WTC11 (cell line): Measurements from ENCODE around the gene SHISAL1.

ENCODE experiments used
- CREB1 ChIP-seq: sonication (generic); formaldehyde crosslinking; IDR thresholded peaks from 2 replicates; pipeline ENCODE4 v1.8.0; 2023; ENCODE audit warnings: mild to moderate bottlenecking, missing genetic modification reagents
- ESRRA ChIP-seq: sonication (generic); formaldehyde crosslinking; IDR thresholded peaks from 2 replicates; pipeline ENCODE4 v1.8.1; 2022; ENCODE audit warnings: mild to moderate bottlenecking, missing genetic modification reagents, borderline replicate concordance
- ETV6 ChIP-seq: sonication (generic); formaldehyde crosslinking; IDR thresholded peaks from 2 replicates; pipeline ENCODE4 v1.8.1; 2022; ENCODE audit warnings: mild to moderate bottlenecking, missing genetic modification reagents
- FOXJ3 ChIP-seq: sonication (generic); formaldehyde crosslinking; IDR thresholded peaks from 2 replicates; pipeline ENCODE4 v1.9.0; 2021; ENCODE audit warnings: missing genetic modification reagents, mild to moderate bottlenecking, borderline replicate concordance
- JUN ChIP-seq: sonication (generic); formaldehyde crosslinking; IDR thresholded peaks from 2 replicates; pipeline ENCODE4 v1.8.0; 2023; ENCODE audit warnings: mild to moderate bottlenecking, missing genetic modification reagents
- NR2C2 ChIP-seq: sonication (generic); formaldehyde crosslinking; IDR thresholded peaks from 2 replicates; pipeline ENCODE4 v1.8.0; 2022; ENCODE audit warnings: mild to moderate bottlenecking, missing genetic modification reagents
- PRRX2 ChIP-seq: fragments of 250-450 bp; sonication (Bioruptor Pico); IDR thresholded peaks from 2 replicates; pipeline ENCODE4 v1.8.0; 2021; ENCODE audit warnings: mild to moderate bottlenecking
- SOX15 ChIP-seq: fragments of 250-450 bp; sonication (Bioruptor Pico); IDR thresholded peaks from 2 replicates; pipeline ENCODE4 v1.9.0; 2021; ENCODE audit warnings: mild to moderate bottlenecking
- TEAD4 ChIP-seq: sonication (generic); formaldehyde crosslinking; IDR thresholded peaks from 2 replicates; pipeline ENCODE4 v1.8.0; 2022; ENCODE audit warnings: mild to moderate bottlenecking, missing genetic modification reagents
- ZNF396 ChIP-seq: fragments of 250-450 bp; sonication (Bioruptor Pico); IDR thresholded peaks from 2 replicates; pipeline ENCODE4 v1.8.0; 2021; ENCODE audit warnings: mild to moderate bottlenecking, moderate library complexity, borderline replicate concordance
- ZNF416 ChIP-seq: fragments of 250-450 bp; sonication (Bioruptor Pico); IDR thresholded peaks from 2 replicates; pipeline ENCODE4 v1.9.0; 2021; ENCODE audit warnings: mild to moderate bottlenecking, inconsistent platforms
- TF ChIP-seq, protein P1 (sequence below): fragments of 200-600 bp; IDR thresholded peaks from 2 replicates; pipeline ENCODE4 v1.8.0; 2022; ENCODE audit warnings: antibody characterized with exemption
- TF ChIP-seq, protein P2 (sequence below): fragments of 250-450 bp; sonication (Bioruptor Pico); IDR thresholded peaks from 2 replicates; pipeline ENCODE4 v1.9.0; 2021; ENCODE audit warnings: mild to moderate bottlenecking
- TF ChIP-seq, protein P3 (sequence below): sonication (generic); formaldehyde crosslinking; IDR thresholded peaks from 2 replicates; pipeline ENCODE4 v1.8.1; 2023; ENCODE audit warnings: mild to moderate bottlenecking, missing genetic modification reagents

DNA sequence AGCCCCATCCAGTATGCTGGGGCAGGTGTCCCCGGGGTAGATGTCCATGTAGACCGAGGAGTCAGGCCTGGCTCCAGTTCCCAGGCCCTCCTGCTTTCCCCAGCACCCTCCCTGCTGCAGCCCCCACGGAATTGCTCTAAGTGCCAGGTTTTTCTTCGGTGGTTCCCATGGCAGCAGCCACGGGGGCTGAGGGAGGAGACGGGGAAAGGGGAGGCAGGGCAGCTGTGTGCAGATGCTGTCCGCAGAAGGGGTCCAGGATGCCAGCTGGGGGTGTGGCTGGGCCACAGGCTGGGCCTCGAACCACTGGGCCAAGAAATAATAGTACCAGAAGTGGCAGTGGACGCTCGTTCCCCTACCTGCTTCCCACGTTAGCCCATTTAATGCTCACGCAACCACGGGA is 25.0 kb downstream of the SHISAL1 start:
- TF ChIP-seq, protein P1, sequence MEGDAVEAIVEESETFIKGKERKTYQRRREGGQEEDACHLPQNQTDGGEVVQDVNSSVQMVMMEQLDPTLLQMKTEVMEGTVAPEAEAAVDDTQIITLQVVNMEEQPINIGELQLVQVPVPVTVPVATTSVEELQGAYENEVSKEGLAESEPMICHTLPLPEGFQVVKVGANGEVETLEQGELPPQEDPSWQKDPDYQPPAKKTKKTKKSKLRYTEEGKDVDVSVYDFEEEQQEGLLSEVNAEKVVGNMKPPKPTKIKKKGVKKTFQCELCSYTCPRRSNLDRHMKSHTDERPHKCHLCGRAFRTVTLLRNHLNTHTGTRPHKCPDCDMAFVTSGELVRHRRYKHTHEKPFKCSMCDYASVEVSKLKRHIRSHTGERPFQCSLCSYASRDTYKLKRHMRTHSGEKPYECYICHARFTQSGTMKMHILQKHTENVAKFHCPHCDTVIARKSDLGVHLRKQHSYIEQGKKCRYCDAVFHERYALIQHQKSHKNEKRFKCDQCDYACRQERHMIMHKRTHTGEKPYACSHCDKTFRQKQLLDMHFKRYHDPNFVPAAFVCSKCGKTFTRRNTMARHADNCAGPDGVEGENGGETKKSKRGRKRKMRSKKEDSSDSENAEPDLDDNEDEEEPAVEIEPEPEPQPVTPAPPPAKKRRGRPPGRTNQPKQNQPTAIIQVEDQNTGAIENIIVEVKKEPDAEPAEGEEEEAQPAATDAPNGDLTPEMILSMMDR: no peak
- TF ChIP-seq FOXJ3 (CRISPR knock-in tag): no peak
- no peak for TF ChIP-seq ZNF396 (CRISPR knock-in tag)
- TF ChIP-seq, protein P2, sequence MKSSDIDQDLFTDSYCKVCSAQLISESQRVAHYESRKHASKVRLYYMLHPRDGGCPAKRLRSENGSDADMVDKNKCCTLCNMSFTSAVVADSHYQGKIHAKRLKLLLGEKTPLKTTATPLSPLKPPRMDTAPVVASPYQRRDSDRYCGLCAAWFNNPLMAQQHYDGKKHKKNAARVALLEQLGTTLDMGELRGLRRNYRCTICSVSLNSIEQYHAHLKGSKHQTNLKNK (CRISPR knock-in tag): no peak
- no peak for TF ChIP-seq ESRRA
- TF ChIP-seq SOX15: no peak
- no peak for TF ChIP-seq CREB1 (CRISPR knock-in tag)
- no peak for TF ChIP-seq ETV6 (CRISPR knock-in tag)
- no peak for TF ChIP-seq TEAD4 (CRISPR knock-in tag)
- no peak for TF ChIP-seq ZNF416 (CRISPR knock-in tag)
- no peak for TF ChIP-seq NR2C2 (CRISPR knock-in tag)
- TF ChIP-seq JUN (CRISPR knock-in tag): no peak
- TF ChIP-seq PRRX2: no peak
- TF ChIP-seq, protein P3, sequence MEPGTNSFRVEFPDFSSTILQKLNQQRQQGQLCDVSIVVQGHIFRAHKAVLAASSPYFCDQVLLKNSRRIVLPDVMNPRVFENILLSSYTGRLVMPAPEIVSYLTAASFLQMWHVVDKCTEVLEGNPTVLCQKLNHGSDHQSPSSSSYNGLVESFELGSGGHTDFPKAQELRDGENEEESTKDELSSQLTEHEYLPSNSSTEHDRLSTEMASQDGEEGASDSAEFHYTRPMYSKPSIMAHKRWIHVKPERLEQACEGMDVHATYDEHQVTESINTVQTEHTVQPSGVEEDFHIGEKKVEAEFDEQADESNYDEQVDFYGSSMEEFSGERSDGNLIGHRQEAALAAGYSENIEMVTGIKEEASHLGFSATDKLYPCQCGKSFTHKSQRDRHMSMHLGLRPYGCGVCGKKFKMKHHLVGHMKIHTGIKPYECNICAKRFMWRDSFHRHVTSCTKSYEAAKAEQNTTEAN (CRISPR knock-in tag): no peak
